ENCODE results near the gene PRKN.

The PRKN gene

DNA sequence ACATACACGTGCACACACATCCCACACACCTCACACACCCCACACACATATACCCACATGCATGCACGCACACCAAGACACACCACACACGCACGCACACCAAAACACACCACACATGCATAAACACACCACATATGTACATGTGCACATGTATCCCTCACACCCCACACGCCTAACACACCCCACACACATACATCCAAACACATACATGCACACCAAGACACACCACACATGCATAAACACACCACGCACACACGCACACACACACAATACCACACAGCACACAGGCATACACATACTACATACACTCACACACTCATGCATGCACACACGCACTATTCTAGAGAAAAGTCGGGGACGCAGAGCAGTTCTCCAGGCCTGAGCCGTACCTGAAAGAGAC is 671.5 kb downstream of the PRKN start:
- no peak for DNase-seq (ENCODE audit: low read depth)

DNA sequence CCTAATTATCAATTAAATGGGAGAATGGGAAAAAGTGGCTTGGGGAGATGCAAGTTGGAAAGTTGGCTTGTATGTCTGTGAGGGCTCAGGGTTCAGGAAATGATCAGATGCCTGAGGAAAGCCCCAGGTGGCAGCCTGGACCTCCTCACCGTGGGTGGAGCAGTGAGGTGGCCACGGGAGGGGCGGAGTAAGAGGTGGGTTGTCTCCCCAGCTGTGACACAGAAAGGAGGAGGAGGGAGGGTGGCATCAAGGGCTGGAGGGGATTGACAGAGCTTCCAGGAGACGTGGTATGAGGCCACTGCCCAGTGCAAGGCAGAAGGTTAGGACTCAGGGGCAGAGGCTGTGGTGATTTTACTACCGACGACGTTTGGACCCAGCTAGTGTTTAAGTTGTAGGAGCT is 672.2 kb downstream of the PRKN start:
- DNase-seq (ENCODE audit: low read depth): no peak

DNA sequence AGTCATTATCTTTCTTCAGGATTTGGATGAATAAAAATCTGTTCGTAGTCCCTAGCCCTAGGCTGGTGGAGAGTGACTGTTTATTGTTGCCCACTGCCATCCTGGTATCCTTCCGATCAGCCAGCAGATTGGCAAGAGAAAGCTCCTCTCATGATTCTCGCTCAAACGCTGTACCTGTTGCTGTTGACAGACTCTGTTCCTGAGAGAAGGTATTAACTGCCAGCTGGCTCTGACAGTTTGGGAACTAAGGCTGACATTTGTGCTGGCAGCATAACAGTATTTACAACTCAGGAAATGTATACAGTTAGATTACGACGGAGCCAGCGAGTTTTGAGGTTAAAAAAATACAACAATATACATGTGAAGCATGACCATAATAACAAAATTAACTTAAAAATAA is 674.5 kb downstream of the PRKN start:
- DNase-seq (ENCODE audit: low read depth): no peak

DNA sequence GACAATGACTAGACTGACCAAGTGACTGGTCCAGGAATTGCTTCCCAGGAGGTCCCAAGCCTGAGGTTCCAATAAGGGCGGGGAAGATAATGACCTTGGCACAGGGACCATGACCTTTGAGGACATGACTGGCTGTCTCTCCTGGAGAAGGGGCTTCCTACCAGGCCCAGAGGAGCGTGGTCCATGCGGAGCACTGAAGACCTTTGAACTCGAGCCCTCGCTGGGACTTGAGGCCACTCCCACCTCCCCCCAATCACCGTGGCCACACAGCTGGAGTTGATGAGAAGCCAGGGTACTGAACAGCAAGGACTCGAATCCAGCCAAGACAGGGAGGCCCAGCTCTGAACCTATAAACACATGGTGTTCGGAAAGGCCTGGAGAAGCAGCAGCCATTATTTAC is 677.0 kb downstream of the PRKN start:
- DNase-seq (ENCODE audit: low read depth): no peak

DNA sequence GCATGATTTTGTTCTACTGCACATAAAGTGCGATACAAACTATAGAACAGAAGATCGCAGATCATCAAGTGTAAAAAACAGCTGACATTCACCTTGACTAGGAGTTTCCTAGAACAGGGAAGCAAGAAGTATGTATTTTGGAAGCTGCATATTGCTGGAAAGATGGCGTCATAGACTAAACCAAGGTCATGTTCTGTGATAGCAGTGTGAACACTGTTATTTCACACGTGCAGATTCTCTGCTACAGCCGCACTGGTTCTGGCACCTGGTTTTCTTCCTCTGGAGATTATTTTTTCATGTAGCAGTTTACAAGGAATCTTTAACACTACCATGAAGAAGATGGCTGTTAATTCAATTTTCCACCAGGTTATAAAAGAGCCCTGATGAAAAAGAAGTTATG is 681.2 kb downstream of the PRKN start:
- DNase-seq (ENCODE audit: low read depth): no peak

DNA sequence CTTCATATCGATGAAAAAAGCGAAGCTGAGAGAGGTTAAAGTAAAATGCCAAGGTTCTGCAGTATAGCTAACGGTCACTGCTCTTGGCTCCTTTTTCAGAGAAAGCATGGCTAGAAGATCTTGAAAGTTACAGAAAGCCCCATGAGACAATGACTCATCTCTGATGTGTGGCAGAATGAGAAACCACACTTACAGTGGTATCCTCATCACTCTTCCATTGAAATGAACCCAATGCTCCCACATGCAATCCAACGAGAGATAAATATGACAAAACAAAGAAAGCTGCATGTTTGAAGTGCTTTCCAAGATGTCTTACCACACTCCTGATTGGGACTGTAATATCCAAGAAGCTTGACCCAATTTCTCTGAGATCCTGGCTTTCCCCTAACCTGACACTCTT is 694.9 kb downstream of the PRKN start:
- no peak for DNase-seq (ENCODE audit: low read depth)

DNA sequence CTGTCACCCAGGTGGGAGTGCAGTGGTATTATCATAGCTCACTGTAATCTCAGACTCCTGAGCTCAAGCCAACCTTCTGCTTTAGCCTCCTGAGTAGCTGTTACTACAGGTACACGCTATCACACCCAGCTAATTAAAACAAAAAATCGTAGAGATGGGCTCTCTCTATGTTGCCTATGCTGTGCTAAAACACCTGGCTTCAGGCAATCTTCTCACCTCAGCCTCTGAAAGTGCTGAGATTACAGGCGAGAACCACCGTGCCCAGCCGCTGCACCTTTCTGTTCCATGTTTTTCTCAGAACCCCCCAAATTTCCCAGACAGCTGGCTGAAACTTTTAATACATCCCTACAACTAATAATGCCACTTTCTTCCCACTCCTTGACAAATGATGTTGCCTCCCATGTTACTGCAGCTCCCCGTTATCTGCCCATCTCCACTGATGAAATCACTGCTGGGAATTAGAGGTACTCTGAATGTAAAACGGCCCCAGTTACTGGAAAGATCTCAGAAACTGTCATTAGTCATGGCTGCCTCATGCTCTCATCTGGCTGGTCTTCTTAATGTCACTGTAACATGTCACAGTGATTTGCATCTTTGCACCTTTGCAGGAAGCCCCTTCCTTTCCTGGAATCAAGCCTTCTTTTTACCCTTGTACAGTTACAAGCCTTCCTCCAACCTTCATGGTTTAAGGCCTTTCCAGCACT is 697.5 kb downstream of the PRKN start:
- DNase-seq (ENCODE audit: low read depth): no peak

DNA sequence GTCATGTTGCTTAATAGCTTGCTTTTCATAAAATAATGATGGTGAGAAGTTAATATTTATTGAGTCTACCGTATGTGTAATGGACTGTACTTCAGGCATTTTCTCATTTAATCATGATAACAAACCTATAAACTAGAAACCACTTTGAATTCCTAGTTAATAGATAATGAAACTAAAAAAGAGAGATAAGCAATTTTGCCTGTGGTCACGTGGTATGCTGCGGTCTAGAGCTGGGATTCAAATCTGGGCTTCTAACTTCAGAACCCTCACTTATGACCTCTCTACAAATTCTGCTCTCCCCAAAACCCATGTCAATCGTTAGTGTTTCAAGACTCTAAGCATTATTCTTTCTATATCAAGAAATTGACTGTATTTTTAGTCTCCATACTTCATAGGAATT is 700.7 kb downstream of the PRKN start:
- no peak for DNase-seq (ENCODE audit: low read depth)

DNA sequence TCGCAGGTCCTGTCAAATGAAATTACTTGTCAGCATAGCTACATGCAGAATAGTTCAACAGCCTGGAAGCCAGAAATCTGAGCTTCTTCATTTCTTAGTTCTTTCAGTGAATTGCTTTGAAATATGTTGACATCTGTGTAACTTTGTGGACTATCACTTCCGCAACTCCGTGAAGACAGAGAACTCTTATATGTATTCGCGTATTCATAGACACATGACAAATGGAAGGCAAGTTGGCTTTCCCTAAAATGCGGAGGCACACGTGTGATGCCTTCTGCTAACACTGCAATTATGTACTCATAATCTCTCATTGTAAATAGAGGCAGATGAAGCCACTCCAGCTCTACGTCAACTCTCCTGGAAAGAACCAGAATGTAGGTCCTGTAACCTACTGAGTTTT is 701.5 kb downstream of the PRKN start:
- no peak for DNase-seq (ENCODE audit: low read depth)

DNA sequence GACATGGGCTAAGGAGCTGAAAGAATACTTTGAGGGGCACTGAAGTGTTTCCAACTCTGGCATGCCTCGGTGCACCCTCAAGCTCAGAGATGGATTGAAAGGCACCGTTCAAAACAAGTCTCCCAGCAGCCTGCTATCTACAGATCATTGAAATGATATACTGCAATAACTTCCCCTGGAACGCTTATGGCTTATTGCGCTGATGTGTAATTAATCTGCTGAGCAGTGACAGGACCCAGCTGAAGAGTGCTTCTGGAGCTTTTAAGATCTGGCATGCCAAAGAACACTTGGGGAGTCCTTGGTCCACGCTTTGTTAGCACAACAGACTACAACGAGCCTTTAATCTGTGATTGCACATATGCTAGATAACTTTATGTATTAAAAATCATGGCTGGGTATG is 708.2 kb downstream of the PRKN start:
- no peak for DNase-seq (ENCODE audit: low read depth)

DNA sequence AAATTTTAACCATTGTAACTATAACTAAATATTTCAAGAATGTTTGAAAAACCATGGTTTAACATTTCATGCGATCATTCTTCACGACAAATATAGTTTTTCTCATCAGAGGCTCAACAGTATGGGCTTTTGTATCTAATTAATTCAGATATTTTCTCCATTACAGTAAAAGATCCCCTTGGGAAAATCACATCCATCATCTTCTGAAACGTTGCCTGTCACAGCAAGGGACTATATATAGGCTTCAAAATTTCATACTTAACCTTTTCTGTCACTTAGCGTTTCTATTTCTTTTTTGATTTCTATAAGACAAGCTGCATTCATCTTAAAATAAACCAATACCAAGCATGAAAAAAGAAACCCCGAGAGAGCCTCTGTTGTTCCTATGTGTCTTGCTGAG is 710.0 kb downstream of the PRKN start:
- DNase-seq (ENCODE audit: low read depth): no peak

DNA sequence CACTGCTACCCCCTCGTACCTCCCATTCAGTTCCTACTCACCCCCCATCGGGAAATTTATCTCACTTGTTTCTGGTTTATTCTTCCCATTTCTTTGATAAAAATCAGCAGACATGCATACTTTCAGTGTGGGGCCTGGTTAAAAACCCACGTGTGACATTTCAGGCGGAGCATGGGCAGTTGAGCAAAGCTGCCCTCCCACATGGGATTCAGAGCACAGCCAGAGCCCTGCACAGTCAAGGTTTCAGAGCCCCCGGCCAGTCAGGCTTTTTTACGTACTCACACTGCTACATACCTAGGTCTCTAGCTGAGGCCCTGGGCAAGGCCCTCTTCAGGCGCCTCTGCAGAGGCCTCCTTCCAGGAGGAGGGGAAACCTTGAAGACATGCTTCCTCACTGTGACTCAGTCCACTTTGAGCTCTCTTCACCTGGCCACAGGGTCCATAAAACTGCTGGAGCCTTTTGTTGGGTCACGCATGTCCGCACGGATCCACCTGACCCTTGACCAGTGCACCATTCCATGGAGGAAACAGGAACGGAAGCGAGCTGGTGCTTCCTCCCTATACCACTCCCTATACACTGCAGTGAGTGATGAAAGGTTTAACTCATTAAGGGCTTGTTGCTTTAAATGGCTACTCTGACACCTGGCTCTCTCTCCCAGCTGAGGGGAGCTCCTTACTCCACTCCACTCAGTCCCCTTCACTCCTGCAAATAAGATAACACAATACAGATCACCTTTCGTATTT is 713.3 kb downstream of the PRKN start:
- DNase-seq (ENCODE audit: low read depth): no peak

DNA sequence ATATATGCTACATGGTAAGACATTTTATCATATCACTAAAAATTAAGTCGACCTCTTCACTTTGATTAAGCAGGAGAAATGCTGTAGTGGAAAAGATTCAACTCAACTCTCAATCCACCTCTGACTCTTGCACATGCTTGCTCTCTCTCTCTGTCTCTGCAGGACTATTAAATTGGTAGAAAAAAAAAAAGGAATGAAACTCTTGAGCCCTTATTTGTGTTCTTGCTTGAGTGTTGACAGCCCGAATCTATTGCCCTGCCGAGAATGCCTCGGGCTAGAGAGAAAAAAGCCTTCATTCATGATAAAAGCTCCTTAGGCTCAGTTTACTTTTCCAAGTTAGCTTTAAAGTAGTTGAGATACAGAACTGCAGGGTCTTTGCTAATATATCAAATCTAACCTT is 722.2 kb downstream of the PRKN start:
- no peak for DNase-seq (ENCODE audit: low read depth)

DNA sequence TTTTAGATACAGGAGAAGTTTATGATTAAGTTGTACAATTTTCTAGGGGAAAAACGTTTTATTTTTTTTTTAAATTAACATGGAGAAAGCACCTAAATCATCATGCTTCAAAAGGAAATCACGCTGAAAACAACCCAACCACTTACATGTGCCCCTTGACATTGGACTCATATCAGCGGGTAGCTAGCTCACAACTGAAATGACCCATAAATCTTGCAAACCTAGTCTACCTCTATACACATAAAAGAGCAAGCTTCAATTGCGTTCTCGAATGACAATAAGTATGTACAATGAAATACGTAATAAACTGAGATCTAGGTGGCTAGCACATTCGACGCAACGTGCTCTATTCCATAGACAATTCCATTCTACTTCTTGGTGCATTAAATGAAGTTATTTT is 730.8 kb downstream of the PRKN start:
- DNase-seq (ENCODE audit: low read depth): no peak

DNA sequence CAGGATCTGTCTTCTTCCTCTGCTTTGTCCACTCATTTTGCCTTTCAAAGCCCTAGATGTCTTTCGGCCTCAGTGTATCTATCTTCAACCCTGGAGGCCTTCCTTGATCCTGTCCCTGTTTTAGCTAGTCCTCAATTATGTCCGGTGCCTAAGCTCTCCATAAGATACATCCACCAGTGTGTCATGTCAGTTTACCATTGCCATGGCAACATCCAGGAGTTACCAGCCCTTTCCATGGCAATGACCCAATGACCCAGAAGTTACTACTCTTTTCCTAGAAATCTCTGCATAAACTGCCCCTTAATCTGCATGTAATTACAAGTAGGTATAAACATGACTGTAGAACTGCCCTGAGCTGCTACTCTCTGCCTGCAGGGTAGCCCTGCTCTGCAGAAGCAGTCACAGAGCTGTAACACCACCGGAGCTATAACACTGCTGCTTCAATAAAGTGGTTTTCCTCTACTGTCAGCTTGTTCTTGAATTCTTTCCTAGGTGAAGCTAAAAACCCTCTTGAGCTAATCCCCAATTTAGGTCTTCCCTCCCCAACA is 741.6 kb downstream of the PRKN start:
- no peak for DNase-seq (ENCODE audit: low read depth)

DNA sequence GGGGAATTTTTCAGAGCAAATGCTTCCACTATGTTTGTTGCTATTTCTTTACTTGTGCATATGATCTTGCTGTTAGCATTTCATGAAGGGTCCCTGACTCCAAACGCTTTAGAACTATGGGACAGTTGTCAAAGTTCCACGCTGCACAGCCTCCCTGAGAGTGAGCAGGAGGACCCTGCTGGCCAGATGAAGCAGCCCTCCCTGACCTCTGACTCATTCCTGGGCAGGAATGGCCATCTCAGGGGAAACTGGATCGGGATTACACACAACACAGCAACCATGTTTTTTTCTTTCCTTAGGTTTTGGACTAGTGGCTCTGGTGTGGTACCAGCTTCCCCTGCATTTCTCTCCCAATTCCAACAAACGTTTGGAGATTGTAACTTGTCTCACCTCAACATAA is 742.9 kb downstream of the PRKN start:
- DNase-seq (ENCODE audit: low read depth): no peak

DNA sequence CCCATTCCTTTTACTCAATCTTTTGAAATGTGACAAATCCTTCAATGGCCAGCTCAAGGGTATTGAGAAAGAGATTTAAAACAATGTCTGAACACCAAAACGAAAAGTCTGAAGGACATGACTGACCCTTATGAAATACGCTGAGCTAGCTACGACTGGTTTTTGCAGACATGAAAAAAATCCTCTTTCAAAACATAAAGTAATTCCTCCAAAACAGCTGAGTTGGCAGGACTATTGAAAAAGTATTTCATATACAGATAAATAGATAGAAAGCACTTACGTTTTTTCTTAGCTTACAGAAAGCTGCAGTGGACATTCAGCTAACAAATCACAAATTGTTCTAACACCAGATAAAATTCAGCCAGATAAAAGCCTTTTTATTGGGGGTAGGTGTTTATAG is 751.0 kb downstream of the PRKN start:
- DNase-seq (ENCODE audit: low read depth): no peak

DNA sequence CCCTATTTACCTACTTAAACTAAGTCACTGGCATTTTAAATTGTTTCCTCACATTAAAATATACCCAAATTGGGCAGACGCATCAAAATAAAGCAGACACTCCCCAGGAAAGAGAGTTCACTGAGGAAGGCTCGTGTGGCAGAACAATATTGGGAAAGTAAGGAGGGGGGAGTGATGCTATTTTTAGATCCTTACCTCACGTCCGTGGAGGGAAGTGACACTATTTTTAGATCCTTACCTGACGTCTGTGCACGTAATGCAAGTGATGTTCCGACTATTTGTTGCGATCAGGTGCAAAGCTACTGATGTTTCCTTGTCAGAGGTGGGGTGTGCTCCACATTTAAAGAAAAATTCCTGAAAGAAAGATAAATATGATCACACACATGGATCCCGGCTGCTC is 754.5 kb downstream of the PRKN start:
- no peak for DNase-seq (ENCODE audit: low read depth)

DNA sequence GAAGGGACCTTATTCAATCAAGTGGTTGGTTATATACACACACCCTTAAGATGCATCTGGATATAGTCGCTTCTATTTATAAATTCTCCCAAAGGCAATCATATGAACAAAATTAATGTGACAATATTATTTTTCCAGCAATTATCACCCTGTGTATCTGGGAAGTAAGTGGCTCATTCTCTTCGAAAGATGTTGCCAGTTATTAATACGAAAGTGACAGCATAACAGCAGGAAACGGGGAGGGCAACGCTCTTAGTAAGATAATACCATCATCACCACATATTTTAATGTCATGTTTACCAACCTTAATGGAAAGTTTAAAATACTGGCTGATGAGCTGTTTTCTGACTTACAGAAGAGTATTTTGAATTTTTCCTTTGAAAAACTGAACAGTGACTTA is 756.5 kb downstream of the PRKN start:
- no peak for DNase-seq (ENCODE audit: low read depth)

DNA sequence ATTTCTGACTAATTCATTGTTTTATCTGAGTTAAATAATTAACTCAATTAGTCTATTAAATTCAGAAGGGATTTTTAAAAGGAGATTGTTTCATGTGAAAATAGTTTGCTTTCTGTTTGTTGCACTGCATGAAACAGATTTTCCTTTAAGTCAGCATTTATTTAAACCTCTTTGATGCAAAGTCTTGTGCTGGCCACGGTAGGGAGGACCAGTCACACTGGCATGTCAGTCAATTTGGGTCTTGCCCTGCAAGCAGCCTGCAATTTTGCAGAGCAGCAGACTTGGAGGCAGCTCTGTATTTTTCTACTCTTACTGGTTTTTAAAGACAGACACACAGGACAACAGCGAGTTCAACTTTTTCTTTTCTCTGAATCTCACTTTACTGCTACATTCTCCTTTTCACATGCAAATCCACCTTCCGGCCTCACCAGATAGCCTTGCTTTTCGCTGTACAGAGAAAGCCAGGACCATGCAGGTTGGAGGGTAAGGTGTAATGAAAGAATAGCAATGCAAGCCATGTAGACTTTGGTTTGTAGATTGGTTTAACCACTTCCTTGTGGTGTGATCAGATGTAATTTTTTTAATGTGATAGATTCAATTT is 763.8 kb downstream of the PRKN start:
- DNase-seq (ENCODE audit: low read depth): no peak

DNA sequence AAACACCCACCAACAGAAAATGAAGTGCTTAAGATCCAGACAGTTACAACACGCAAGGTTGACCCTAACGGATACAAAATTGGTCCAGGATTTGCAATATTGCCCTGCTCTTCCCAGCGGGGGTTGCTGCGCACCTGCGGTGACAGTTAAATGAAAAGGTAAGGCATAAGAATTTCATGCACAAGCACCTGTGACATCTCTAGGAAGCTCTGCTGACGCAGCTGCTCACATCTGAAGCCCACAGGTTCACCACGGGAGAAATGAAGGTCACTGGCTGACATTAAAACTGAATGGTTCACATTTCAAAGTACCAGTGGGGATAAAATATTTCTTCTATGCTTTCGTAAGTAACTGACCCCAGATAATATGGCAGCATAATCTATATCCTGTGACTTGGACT is 764.4 kb downstream of the PRKN start:
- no peak for DNase-seq (ENCODE audit: low read depth)

DNA sequence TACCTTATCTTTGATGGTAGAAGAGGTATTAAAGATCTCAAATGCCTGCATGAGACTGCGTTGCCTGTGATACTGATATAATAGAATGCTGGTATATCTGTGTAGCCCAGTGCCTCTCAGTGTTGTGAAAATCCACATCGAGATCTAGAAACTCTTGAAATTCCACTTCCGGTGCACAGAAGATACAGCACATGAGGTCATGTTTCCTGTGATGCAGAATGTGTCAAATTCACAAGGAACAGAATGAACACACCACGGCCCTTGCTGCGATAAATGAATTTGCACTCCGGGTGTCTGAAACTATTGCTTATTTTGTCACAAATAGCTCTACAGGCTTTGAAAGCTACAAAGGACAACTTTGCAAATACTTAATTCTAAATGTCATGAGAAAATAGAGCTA is 765.8 kb downstream of the PRKN start:
- no peak for DNase-seq (ENCODE audit: low read depth)

DNA sequence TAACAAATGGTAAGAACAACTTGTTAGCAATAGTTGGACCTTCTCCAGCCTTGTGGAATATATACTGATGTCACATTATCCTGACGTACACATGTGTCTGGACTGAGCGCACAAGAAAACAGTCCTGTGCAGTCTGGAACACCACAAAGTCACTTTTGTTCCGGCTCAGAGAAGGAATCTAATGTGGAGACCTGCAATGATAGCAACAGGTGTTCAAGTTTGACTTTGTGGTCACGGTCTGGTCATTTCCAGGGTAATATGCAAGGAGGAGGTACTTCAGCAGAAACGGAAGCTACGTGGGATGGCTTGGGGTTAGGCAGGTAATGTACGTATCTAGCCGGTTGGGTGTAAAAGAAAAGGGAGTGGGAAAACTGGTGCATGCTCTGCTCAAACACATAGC is 766.5 kb downstream of the PRKN start:
- no peak for DNase-seq (ENCODE audit: low read depth)
